ENCODE measurements around the gene ZNF521. TPM values are rescaled to one million over a fixed set of nuclear protein-coding genes. Genes with fewer than 3 reads are reported as not detected.

ZNF521 gene
- total RNA-seq, 1 experiment from 2014 or later = not detected

GRCh38 chr18:25141886-25142285 lies 210.1 kb downstream of the ZNF521 start:
- Mint-ChIP-seq H3K36me3 (ENCODE audit: insufficient read depth, unreplicated experiment) (no peaks in the 10 kb centered on the region), H3K9me3 (ENCODE audit: unreplicated experiment) (no peaks in the 10 kb centered on the region), H3K4me3 (ENCODE audit: unreplicated experiment) (no peak overlapping the region), H3K4me1 (ENCODE audit: insufficient read depth, unreplicated experiment) (no peaks in the 10 kb centered on the region), H3K27ac (ENCODE audit: low read depth, unreplicated experiment) (no peak overlapping the region), H3K27me3 (ENCODE audit: insufficient read depth, unreplicated experiment) (no peaks in the 10 kb centered on the region)
- no peak for TF ChIP-seq CTCF (IDR thresholded peaks at IDR 0.05; ENCODE audit: unreplicated experiment)
- no peak for DNase-seq (ENCODE audit: unreplicated experiment)
- intact Hi-C loops (cut with micrococcal nuclease) = no loop called here
- BruUV-seq (replicated peaks) = no TSS peak
- POLR2A ChIA-PET = no interaction called here
- CTCF ChIA-PET = interaction anchor here (0.8 kb wide), 1 partner anchor 84 kb away, joined by 7 read pairs; no protein-coding TSS in a partner anchor

- intact Hi-C loops (cut with micrococcal nuclease) = no loop called here
Measured at GRCh38 chr18:25141399-25141798, 210.6 kb downstream of the ZNF521 start.

GRCh38 chr18:25140962-25141308 lies 211.0 kb downstream of the ZNF521 start:
- H3K36me3 Mint-ChIP-seq (ENCODE audit: insufficient read depth, unreplicated experiment) = no peaks in the 10 kb centered on the region
- ChIA-PET POLR2A (no interaction called here), CTCF (no interaction called here)
- H3K27me3 Mint-ChIP-seq (ENCODE audit: insufficient read depth, unreplicated experiment) = no peaks in the 10 kb centered on the region
- H3K9me3 Mint-ChIP-seq (ENCODE audit: unreplicated experiment) = no peaks in the 10 kb centered on the region
- no TSS peak for BruUV-seq (replicated peaks)
- TF ChIP-seq CTCF (IDR thresholded peaks at IDR 0.05; ENCODE audit: unreplicated experiment) = no peak
- no peaks in the 10 kb centered on the region for H3K4me1 Mint-ChIP-seq (ENCODE audit: insufficient read depth, unreplicated experiment)
- no peak overlapping the region for H3K27ac Mint-ChIP-seq (ENCODE audit: low read depth, unreplicated experiment)
- intact Hi-C loops (cut with micrococcal nuclease) = no loop called here
- no peak for DNase-seq (ENCODE audit: unreplicated experiment)
- no peak overlapping the region for H3K4me3 Mint-ChIP-seq (ENCODE audit: unreplicated experiment)

More at GRCh38 chr18:25141399-25141798, 210.6 kb downstream of the ZNF521 start:
- no TSS peak for BruUV-seq (replicated peaks)
- Mint-ChIP-seq H3K4me3 (ENCODE audit: unreplicated experiment) (no peak overlapping the region), H3K9me3 (ENCODE audit: unreplicated experiment) (no peaks in the 10 kb centered on the region), H3K27ac (ENCODE audit: low read depth, unreplicated experiment) (no peak overlapping the region), H3K36me3 (ENCODE audit: insufficient read depth, unreplicated experiment) (no peaks in the 10 kb centered on the region), H3K27me3 (ENCODE audit: insufficient read depth, unreplicated experiment) (no peaks in the 10 kb centered on the region), H3K4me1 (ENCODE audit: insufficient read depth, unreplicated experiment) (no peaks in the 10 kb centered on the region)
- ChIA-PET CTCF (interaction anchor here (0.8 kb wide), 1 partner anchor 83 kb away, joined by 7 read pairs; no protein-coding TSS in a partner anchor), POLR2A (no interaction called here)
- no peak for TF ChIP-seq CTCF (IDR thresholded peaks at IDR 0.05; ENCODE audit: unreplicated experiment)
- DNase-seq (ENCODE audit: unreplicated experiment) = no peak

GRCh38 chr18:25140124-25140961 lies 211.6 kb downstream of the ZNF521 start:
- BruUV-seq (replicated peaks) = no TSS peak
- CTCF ChIA-PET = no interaction called here

More at GRCh38 chr18:25140124-25140961, 211.6 kb downstream of the ZNF521 start:
- Mint-ChIP-seq H3K27ac (ENCODE audit: low read depth, unreplicated experiment) (no peak overlapping the region), H3K27me3 (ENCODE audit: insufficient read depth, unreplicated experiment) (no peaks in the 10 kb centered on the region), H3K36me3 (ENCODE audit: insufficient read depth, unreplicated experiment) (no peaks in the 10 kb centered on the region), H3K4me1 (ENCODE audit: insufficient read depth, unreplicated experiment) (no peaks in the 10 kb centered on the region), H3K9me3 (ENCODE audit: unreplicated experiment) (no peaks in the 10 kb centered on the region), H3K4me3 (ENCODE audit: unreplicated experiment) (no peak overlapping the region)
- TF ChIP-seq CTCF (IDR thresholded peaks at IDR 0.05; ENCODE audit: unreplicated experiment) = no peak
- intact Hi-C loops (cut with micrococcal nuclease) = no loop called here
- DNase-seq (ENCODE audit: unreplicated experiment) = no peak
- POLR2A ChIA-PET = no interaction called here

Measured in MCF 10A (cell line).